ENCODE results near the gene NSUN5.
"Not testable (repeated sequence)": the region's sequence is repeated elsewhere in the genome, so short reads cannot be mapped to it uniquely, and the experiment has no call there.

The NSUN5 gene

DNA sequence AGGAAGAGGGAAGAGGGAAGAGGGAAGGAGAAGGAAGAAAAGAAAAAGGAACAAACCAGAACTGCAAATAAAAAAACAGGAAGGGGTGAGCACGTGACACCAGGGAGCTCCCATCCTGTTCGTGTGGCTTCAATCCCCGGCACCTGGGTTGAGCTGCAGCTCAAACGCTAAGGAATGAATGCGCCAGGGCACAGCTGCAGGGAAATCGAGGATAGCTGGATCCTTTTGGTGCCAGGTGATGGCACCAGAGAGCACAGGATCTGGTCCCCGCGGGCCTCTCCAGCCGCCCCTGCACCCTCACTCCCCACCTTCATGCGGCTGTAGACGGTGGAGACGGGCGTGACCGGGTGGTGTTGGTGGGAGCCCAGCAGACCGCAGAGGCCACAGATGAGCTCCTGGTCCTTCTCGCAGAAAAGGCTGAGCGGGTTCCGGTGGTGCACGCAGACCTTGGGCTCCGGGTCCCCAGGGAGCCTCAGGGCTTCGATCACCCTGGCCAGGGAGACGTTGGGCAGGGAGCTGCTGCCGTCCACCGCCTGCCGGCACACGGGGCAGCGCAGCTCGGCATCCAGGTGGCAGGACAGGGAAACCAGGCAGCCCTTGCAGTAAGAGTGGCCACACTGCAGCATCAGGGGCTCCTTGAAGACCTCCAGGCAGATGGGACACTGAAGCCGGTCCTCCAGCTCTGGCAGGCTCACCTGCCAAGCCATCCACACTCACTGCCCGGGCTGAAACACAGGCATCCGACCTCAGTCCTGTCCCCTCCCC lies 15.6 kb upstream of the NSUN5 start:
- peak; percentile 57 for DNase-seq

DNA sequence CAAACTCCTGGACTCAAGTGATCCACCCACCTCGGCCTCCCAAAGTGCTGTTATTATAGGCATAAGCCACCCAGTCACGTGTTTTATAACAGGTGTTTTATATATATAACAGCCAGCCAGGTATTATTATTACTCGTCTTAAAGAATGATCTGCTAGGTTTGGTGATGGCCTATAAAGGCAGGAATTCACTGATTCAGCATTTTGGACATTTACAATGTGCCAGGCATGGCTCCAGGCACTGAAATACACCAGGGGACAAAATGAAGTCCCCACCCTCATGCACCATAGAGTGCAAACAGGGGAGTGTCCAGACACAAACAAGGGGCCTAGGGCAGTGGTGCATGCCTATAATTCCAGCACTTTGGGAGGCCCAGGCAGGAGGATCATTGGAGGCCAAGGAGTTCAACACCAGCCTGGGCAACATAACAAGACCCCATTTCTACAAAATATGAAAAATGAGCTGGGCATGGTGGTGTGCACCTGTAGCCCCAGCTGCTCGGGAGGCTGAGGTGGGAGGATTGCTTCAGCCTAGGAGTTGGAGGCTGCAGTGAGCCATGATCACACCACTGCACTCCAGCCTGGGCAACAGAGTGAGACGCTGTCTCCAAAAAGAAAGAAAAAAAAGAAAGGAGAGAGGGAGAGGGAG lies 14.9 kb upstream of the NSUN5 start:
- DNase-seq: not testable (repeated sequence)

DNA sequence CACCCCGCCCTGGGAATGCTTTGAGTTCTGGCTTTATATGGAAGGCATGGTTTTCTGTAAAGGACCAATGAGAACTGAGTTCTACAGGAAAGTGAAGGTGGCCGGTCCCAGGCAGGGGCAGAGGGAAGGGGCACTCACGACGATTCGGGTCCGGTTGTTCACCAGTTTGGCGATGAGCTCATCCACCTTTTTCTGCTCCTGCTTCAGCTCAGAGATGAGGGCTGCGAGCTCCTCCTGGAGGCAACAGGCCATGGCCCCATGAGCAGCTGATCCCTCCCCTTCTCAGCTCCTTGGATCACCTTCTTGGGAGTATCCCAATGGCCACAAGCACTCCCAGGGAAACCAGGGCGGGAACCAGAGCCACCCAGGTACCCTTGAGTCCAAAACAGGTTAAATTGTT lies 11.4 kb upstream of the NSUN5 start:
- not testable (repeated sequence) for DNase-seq

DNA sequence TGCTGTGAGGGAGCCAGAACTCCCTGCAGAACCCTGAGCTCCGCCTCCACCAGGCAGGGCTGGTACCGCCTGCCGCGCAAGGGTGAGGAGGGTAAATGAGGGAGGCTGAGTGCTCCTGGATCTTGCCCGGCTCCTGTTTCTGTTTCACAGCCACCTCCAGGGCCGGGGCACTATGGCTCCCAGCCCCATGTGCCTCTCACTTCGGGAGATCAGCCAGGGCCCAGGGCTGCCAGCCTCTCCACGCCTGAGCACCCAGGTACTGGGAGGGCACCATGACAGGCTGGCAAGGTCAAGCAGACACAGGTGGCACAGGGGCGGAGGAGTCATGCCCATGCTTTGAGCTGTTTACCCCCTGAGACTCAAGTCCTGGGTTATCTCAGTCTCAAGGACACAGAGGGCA lies 10.9 kb upstream of the NSUN5 start:
- DNase-seq: not testable (repeated sequence)

DNA sequence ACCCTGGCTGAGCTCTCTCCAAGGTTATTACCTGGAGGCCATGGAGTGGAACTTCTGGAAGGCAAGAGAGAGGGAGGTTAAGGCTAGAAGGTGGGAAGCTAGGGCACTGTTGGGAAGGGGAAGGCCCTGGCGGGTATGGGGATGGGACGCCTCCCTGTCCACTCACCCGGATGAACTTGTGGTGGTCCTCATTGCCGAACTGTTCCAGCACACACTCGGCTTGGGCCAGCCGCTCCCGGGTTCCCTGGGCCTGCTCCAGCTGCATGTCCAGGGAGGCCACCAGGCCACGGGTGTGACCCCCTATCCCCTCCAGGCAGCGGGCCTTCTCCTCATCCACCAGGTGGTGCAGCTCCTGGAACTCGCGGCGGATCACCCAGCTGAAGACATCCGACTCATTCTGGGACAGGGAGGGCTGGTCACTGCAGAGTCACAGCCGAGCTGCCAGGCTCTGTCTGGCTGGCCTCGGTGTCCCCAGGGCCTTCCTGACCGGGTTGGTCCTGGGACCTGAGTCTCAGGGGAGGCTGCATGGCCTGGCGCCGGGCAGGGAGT lies 10.1 kb upstream of the NSUN5 start:
- DNase-seq: not testable (repeated sequence)

DNA sequence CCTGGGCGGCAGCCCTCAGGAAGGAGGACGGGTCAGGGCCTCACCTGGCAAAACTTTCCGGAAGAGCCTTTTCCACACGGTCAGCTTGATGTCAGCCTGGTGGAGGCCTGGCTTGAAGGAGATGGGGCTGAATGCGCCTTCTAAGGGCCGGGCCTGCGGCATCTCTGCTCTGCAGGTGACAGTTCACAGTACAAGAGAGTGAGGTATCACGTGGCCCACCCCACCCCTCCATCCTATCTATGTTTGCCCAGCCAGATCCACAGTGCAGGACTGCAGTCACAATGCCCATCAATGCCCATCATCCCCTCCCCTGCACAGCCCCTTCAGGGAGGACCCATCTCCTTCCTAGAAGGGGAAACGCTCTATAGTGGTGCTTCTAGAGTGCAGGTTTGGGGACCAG lies 7.9 kb upstream of the NSUN5 start:
- no peak for DNase-seq

DNA sequence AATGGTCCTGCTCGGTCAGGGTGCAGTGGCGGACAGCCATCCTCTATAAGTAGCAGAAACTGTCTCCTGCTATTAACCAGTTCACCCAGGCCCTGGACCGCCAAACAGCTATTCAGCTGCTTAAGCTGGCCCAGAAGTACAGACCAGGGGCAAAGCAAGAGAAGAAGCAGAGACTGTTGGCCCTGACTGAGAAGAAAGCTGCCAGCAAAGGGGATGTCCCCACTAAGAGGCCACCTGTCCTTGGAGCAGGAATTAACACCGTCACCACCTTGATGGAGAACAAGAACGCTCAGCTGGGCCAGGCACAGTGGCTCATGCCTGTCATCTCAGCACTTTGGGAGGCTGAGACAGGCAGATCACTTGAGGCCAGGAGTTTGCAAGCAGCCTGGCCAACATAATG lies 5.6 kb upstream of the NSUN5 start:
- DNase-seq: no peak

DNA sequence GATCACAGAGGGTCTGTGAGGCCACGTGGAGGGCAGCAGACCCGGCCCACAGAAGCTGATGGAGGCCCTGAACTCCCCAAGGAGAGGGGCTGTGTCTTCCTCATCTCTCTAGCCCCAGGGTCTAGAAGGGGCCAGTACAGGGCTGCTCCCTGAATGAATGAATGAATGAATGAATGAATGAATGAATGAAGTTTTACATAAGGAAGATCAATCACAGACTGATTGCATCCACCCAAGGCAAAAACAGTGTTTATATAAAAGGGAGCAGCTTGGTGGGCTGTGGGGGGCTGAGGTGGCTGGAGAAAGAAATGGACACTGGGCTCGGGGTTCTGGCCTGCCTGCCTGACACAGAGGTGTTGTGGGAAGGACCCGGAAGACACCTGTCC lies 4.9 kb upstream of the NSUN5 start:
- no peak for DNase-seq

DNA sequence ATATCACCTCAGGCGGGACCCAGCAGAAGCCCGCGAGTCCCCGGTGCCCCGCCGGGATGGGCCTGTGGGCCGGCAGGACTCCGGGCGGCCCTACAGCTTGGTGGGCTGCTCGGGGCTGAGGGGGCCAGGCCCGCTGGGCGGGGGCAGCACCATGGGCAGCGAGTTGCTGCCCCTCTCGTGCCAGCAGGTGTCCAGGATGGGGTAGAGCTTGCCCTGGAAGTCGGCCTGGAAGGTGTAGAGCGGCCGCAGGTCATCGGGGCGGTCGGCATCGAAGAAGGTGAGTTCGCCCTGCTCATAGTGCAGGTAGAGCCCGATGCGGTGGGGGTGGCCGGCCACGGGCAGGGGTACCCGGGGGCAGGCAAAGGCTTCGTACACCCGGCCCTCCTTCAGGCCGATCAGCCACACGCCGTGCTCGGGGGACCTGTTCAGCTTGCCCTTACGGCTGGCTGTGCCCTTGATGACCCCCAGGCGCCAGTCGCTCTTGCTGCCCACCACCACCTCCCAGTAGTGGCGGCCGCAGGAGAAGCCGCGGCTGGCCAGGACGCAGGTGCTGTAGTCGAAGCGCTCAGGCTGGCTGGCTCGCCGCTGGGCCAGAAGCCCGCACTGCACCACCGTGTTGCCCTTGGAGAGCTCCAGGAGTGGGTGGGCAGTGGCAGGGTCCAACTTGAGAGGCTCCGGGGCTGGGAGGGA lies 4.3 kb upstream of the NSUN5 start:
- DNase-seq: no peak

DNA sequence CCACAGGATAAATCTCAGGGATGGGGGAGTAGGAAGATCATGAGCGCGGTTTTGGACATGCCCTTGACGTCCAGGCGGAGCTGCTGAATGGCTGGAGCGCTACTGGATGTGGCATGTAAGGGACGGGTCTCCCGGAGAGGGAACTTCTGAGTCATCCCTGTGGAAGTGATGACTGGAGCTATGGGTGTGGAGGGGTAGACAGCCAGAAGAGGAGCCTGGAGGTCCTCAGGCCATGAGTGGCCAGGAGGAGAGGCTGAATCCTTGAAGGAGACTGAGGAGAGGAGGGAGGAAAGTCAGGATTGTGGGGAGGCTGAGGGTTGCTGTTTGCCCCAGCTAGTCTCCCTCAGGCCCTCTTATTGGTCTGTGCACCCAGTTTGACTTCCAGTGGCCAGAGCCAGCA lies 2.8 kb upstream of the NSUN5 start:
- not testable (repeated sequence) for DNase-seq

DNA sequence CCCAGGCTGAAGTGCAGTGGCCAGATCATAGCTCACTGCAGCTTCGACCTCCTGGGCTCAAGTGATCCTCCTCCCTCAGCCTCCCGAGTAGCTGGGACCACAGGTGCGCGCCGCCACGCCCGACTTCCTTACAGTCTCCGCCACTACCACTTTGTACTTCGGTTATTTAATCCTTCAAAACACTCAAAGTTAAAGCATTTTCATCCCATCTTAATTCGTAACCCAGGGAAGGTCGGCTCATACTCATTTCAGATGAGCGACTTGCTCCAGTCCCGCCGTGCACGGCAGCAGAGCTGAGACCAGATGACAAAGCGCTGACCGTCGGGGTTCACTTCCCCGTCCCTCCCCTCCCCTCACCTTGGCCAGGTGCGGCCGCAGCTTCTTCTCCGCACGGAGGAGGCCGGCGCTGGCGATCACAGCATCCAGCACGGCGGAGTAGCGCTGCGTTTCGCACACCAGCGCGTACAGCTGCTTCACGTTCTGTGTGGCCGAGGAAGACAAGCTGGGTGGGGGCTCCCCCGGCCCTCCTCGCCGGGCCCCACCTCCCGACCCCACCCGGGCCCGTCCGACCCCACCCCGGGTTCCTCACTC lies 457 bp downstream of the NSUN5 start:
- DNase-seq: no peak

DNA sequence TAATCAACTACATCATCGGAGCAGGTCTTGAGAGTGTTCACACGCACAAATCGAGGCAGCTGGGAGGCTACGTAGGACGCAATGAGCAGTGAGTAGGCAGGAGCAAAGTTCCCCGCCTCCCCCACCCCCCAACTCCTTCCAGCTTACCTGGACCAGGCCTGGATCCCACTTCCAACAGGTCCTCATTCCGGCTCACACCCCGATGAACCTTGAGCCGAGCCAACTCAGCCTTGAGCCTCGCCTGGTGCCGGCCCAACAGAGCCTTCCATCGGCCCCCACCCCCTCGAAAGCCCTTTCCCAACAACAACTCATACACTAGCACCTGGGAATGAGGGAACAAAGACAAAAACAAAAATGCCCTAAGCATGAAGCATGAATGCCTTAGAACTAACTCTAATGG lies 1.2 kb downstream of the NSUN5 start:
- no peak for DNase-seq

DNA sequence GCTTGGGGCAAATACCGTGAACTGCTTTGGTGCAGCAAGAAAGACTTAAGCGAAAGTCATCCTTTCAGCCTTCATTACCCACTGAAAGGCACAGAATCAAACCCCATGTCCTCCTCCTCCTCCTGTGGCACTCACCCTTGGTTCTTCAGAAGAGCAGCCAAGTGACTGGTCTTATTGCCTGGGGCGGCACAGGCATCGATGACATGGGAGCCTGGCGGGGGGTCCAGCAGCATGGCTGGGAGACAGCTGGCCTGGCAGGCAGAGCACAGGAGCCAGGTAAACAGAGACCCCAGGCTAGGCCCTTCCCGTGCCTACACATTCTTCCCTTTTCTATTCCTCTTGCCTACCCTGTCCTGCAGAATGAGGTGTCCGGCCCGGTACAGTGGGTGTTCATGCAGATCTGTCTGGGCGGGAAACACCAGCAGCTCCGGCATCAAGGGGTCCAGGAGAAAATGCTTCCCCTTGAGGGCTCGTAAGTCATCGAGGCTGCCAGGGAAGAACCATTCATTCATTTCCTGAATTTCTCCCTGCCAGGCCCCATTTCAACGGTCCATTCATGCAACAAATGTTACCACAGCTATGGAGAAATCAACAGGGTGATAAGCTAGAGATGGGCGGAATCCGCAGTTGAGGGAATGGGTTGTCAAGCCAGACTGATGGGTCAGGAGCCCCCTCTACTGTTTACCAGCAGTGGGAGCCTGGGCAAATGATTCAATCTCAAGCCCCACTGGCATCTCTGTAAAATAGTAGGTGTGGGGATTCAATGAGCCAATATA lies 3.8 kb downstream of the NSUN5 start:
- not testable (repeated sequence) for DNase-seq

DNA sequence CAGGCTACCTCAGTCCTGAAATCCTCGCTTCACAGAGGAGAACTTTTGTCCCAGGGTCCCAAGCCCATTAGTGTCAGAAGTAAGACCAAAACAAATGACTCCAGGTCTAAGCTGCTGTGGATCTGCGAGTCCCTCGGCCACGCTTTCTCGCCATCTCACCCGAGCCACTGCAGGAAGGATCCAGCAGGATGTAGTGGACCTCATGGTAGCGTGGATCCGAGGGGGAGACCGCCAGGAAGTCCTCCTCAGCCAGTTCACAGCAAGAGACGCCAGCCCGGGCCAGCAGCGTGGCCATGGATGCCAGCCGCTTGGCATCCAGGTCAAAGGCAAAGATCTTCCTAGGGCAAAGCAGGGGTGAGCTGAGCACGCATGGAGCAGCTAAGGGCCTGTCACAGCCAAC lies 4.6 kb downstream of the NSUN5 start:
- DNase-seq: no peak

DNA sequence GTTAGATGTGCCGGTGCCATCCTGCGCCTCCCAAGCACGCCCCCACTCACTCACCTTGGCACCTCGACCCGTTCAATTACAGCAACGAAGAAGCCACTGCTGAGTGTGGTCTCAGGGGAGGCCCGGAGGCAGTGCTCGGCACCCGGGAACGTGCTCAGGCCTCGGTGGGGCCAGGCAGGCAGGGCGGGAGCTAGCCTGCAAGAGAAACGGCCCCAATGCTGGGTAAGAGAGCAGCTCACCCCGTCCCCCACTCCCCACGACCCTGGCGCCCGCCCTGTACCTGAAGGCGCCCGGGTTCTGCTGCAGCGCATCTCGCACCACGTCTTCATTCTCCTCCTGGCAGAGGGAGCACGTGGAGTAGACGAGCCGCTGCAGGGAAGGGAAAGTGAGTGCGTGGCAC lies 5.1 kb downstream of the NSUN5 start:
- no peak for DNase-seq

DNA sequence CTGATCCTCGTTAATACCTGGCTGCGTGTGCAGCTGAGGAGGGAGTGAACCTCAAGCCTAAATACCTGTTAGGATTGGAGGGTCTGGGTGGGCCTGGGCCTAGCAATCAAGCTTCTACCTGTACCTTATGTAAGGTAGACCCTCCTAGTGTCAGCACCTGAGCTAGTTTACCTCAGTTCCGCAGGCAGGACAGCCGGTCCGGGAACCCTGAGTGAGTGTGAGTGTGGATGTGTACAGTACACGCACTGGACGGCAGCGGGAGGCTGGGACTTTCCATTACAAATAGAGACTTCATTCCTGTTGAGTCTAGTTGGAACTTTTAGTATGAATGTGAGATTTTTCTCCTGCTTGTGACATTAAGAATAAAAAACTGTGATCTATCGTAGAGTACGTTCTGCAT lies 5.8 kb downstream of the NSUN5 start:
- DNase-seq: not testable (repeated sequence)

DNA sequence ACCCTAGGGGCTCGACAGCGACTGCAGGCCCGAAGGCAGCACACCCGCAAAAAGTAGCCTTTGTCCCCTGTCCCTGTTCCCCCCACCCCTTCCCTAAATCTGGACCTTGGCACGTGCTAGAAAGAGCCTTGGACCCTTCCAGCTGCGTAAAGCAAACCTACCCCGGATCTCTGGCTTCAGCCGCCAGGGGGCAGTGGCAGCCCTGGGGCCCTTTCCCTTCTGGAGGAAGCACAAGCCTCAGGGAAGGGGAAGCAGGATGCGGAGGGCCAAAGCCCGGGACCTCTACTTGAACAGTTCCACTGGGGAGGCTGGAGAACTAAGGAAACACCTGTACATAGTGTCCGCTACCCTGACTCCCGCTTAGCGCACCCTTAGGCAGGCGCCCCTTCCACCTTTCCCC lies 7.5 kb downstream of the NSUN5 start:
- DNase-seq: not testable (repeated sequence)

DNA sequence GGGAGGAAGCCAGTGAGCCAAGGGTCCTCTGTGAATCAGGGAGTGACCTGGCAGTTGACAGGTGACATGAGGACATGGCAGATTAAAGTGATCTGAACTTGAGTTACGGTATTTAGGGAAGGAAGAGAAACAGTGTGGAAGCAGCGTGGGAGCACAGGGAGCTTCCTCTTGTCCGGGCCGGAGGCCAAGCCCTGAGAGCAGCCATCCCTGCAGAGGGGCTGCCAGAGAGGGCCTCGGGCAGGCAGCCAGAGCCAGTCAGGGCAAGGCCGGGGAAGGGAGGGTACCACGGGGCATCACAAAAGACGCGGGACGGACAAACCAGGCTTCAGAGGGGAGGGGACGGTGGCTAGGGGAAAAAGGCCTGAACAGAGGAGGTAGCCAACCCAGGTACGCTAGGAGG lies 8.8 kb downstream of the NSUN5 start:
- DNase-seq: not testable (repeated sequence)

DNA sequence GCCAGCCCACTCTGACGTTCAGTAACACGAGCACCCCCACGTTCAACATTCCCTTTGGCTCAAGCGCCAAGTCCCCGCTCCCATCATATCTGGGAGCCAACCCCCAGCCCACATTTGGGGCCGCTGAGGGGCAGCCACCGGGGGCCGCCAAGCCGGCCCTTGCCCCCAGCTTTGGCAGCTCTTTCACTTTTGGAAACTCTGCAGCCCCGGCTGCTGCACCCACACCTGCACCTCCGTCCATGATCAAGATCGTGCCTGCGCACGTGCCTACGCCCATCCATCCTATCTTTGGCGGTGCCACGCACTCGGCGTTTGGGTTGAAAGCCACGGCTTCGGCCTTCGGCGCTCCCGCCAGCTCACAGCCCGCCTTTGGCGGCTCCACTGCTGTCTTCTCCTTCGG lies 10.9 kb downstream of the NSUN5 start:
- not testable (repeated sequence) for DNase-seq

DNA sequence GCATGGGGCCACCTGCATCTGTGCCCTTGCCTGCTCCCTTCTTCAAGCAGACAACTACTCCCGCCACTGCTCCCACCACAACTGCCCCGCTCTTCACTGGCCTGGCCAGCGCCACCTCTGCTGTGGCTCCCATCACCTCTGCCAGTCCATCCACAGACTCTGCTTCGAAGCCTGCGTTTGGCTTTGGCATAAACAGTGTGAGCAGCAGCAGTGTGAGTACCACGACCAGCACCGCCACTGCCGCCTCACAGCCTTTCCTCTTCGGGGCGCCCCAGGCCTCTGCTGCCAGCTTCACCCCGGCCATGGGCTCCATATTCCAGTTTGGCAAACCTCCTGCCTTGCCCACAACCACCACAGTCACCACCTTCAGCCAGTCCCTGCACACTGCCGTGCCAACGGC lies 11.4 kb downstream of the NSUN5 start:
- DNase-seq: not testable (repeated sequence)

DNA sequence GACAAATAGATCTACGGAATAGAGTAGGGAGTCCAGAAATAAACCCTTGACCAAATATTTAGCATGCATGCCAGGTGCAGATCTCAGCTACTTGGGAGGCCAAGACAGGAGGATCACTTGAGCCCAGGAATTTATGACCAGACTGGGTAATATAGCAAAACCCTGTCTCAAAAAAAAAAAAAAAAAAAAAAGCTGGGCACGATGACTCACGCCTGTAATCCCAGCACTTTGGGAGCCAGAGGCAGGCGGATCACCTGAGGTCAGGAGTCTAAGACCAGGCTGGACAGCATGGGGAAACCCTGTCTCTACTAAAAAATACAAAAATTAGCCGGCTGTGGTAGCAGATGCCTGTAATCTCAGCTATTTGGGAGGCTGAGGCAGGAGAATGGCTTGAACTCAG lies 31.4 kb downstream of the NSUN5 start:
- not testable (repeated sequence) for DNase-seq

DNA sequence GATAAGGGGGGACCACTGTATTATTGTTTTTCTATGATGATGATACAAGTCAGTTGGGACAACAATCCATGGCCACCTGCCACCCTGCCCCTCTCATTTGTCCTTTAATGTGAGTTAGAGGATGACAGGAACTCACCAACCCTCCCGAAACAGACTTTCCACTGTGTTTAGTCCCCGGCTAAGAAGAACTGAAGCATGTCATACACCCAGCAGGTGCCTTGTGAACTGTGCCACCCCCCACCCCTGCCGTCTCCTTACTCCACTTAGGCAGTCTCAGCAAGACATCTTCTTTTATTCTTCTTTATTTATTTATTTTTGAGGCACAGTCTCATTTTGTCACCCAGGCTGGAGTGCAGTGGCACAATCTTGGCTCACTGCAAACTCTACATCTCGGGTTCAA lies 40.8 kb downstream of the NSUN5 start:
- not testable (repeated sequence) for DNase-seq

Data from activated T-cell treated with anti-CD3 and anti-CD28 coated beads, Interleukin-2, amount 50 U/mL, for 1 hour (primary cell).